Measurements from ENCODE around the gene SGSM2. TPM values are rescaled to one million over a fixed set of nuclear protein-coding genes. Genes with fewer than 3 reads are reported as not detected.

The SGSM2 gene
- total RNA-seq, 2 donors from 2014 or later = 26.7 to 27.6 TPM

DNA sequence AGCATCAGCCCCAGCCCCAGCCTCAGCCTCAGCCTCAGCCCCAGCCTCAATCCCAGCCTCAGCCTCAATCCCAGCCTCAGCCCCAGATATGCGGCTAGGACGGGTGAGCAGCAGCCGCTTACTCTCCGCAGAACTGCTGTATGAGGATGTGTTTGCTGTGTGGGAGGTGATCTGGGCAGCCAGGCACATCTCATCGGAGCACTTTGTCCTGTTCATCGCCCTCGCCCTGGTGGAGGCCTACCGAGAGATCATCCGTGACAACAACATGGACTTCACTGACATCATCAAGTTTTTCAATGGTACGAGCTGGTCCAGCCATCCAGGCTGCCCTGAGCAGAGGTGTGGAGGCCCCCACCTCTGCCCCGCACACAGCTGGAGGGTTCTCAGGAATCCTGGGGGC, 41.6 kb downstream of the SGSM2 start:
- H3K36me3 ChIP-seq = no peaks in the 10 kb centered on the region
- no peak overlapping the region for H3K9ac ChIP-seq (ENCODE audit: low read depth in 2 of 2, low read length in 2 of 2)
- TF ChIP-seq, protein P1, sequence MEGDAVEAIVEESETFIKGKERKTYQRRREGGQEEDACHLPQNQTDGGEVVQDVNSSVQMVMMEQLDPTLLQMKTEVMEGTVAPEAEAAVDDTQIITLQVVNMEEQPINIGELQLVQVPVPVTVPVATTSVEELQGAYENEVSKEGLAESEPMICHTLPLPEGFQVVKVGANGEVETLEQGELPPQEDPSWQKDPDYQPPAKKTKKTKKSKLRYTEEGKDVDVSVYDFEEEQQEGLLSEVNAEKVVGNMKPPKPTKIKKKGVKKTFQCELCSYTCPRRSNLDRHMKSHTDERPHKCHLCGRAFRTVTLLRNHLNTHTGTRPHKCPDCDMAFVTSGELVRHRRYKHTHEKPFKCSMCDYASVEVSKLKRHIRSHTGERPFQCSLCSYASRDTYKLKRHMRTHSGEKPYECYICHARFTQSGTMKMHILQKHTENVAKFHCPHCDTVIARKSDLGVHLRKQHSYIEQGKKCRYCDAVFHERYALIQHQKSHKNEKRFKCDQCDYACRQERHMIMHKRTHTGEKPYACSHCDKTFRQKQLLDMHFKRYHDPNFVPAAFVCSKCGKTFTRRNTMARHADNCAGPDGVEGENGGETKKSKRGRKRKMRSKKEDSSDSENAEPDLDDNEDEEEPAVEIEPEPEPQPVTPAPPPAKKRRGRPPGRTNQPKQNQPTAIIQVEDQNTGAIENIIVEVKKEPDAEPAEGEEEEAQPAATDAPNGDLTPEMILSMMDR (IDR thresholded peaks at IDR 0.05) = no peak
- H3K4me3 ChIP-seq = no peak overlapping the region
- no peaks in the 10 kb centered on the region for H3K4me1 ChIP-seq
- no peaks in the 10 kb centered on the region for H3K27me3 ChIP-seq
- no peak overlapping the region for H3K27ac ChIP-seq
- DNase-seq = no peak
- intact Hi-C loops (cut with DNase I) = no loop called here
- no peaks in the 10 kb centered on the region for H3K9me3 ChIP-seq

DNA sequence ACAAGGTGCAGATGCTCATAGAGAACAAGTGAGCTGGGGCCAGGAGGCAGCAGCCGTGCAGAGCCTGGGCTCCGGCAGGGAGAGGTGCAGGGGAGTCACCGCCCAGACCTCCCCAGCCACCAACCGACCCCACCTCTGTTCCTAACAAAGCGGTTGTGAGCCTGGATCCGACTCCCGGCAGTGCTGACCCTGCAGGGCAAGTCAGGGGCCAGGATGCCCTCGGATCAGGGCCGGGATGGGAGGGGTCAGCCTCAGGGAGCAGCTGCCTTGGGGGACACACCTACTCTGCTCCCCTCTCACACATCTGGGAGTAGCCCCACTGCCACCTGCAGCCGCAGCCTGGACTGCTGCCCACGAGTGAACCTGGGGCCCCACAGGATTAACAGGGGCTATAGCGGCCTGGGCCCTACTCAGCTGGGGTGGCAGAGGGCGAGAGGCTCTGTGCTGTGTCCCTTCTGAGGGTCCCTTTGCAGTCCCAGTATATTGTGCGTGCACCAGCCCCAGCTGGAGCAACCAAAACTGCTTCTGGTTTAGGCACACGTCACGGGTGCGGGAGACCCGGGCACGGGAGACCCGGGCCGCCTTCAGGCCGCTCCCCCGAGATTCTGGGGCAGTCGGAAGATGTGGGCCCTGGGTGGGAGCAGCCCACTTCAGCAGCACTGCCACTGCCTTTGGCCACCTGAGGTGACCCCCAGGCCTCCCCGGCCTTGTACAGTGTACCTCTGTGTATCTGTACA, 42.4 kb downstream of the SGSM2 start:
- Histone ChIP-seq H3K27me3 (no peaks in the 10 kb centered on the region), H3K36me3 (no peaks in the 10 kb centered on the region), H3K9ac (ENCODE audit: low read depth in 2 of 2, low read length in 2 of 2) (no peak overlapping the region), H3K9me3 (no peaks in the 10 kb centered on the region), H3K4me1 (no peaks in the 10 kb centered on the region), H3K27ac (no peak overlapping the region), H3K4me3 (no peak overlapping the region)
- DNase-seq = no peak
- TF ChIP-seq, protein P1 (IDR thresholded peaks at IDR 0.05) = no peak
- intact Hi-C loops (cut with DNase I) = no loop called here

DNA sequence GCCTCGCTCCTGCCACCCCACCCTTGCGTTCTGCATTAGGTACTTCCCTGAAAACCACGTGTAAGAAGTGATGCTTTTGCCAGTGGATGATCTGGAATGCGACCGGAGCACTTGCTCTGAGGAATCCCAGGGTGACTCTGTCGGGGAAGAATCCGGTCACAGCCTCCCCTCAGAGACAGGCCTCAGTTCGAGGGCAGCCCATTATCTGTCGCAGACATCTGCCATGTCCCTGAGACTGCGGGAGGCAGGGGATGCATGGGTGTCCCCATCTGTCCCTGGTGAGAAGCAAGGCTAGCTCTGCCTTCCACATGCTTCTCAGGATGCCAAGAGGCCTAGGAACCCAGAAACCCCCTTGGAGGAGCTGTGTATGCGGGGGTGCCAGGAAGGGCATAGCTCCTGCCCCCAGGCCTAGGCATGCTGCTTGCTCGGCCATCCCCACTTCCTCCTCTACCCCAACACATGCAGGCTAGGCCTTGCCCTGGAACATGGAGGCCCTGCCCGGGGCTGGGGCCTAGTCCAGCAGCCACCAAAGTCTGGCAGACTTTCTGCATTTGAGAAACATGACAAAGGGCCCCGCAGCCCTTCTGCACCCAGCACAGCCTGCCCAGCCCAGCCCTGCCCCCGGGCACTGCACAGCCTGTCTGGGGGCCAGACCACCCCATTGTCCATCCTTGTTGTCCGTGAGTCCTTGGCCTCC, 43.1 kb downstream of the SGSM2 start:
- no peaks in the 10 kb centered on the region for H3K36me3 ChIP-seq
- no peak overlapping the region for H3K9ac ChIP-seq (ENCODE audit: low read depth in 2 of 2, low read length in 2 of 2)
- no peaks in the 10 kb centered on the region for H3K4me1 ChIP-seq
- intact Hi-C loops (cut with DNase I) = no loop called here
- no peak overlapping the region for H3K4me3 ChIP-seq
- DNase-seq = no peak
- no peak overlapping the region for H3K27ac ChIP-seq
- H3K9me3 ChIP-seq = no peaks in the 10 kb centered on the region
- TF ChIP-seq, protein P1 (IDR thresholded peaks at IDR 0.05) = no peak
- H3K27me3 ChIP-seq = no peaks in the 10 kb centered on the region

DNA sequence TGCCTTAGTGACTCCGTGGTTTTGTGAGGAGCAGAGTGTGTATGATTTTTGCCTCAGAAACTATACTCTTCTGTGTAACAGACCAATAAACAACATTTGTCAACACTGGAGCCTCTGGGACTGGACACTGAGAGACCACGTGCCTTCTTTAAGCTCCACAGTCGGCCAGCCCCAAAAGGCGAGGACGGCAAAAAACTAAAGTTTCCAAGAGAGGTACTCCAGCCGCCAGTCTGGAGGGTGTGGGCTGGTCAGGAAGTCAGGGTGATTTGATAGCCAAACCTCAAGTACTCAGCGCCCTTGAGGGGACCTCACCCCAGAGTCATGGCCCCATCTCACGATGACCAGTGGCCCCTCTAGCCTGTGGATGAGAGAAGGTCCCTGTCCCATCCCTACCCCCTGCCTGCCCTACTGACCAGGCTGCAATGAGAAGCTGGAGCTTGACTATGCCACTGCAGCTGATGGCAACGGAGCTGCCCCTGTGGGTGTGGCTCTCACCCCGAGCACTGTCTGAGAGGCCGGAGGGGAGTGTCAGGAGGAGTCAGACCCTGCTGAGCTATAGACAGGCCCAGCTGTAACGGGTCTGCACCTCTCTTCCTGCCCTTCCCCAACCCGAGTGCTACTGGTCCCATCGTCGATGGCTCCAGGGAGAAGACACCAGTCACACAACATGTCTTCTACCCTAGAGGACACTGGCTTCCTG, 43.8 kb downstream of the SGSM2 start:
- no peak overlapping the region for H3K27ac ChIP-seq
- no peaks in the 10 kb centered on the region for H3K4me1 ChIP-seq
- H3K27me3 ChIP-seq = no peaks in the 10 kb centered on the region
- no peak overlapping the region for H3K4me3 ChIP-seq
- H3K9me3 ChIP-seq = no peaks in the 10 kb centered on the region
- intact Hi-C loops (cut with DNase I) = no loop called here
- TF ChIP-seq, protein P1 (IDR thresholded peaks at IDR 0.05) = no peak
- H3K36me3 ChIP-seq = no peaks in the 10 kb centered on the region
- DNase-seq = no peak
- no peak overlapping the region for H3K9ac ChIP-seq (ENCODE audit: low read depth in 2 of 2, low read length in 2 of 2)

DNA sequence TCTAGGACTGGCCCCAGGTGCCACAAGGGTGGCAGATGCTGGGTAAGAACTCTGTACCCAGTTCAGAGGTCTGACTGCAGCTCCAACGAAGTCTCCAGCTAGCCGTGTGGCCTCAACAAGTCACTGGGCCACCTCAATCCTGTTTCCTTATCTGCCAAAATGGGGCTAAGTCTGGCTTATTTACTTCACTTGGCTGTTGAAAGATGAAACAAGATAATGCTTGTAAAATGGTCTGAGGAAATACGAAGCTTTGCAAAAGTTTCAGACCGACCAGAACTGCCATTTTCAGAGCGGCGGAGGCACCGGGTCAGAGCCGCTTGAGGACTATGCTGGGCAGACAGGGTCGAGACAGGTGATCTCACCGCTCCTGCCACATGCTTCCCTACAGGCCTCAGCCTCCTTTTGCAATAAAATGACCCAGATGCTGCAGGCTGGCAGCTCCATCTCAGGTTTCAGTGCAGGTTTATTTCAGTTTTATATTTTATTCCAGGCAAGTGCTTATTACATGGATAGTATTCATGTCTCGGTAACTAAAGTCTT, 46.4 kb downstream of the SGSM2 start:
- Histone ChIP-seq H3K36me3 (peaks cover 8% of the 10 kb centered on the region), H3K27ac (no peak overlapping the region), H3K4me3 (no peak overlapping the region), H3K4me1 (no peaks in the 10 kb centered on the region), H3K27me3 (no peaks in the 10 kb centered on the region), H3K9ac (ENCODE audit: low read depth in 2 of 2, low read length in 2 of 2) (peak overlapping the region in 1 of 2 donors; percentile 14), H3K9me3 (no peaks in the 10 kb centered on the region)
- TF ChIP-seq, protein P1 (IDR thresholded peaks at IDR 0.05) = no peak
- intact Hi-C loops (cut with DNase I) = loop anchor here (2.0 kb wide), 1 partner anchor 31 kb away; no protein-coding TSS in a partner anchor
- no peak for DNase-seq
